Measurements from ENCODE around the gene DCC. TPM values are rescaled to one million over a fixed set of nuclear protein-coding genes. Genes with fewer than 3 reads are reported as not detected.

Gene DCC
- total RNA-seq, 1 donor from 2014 or later: not detected

- no peak overlapping the region for H3K4me3 ChIP-seq (ENCODE audit: low read depth, low read length)
- TF ChIP-seq, protein P1, sequence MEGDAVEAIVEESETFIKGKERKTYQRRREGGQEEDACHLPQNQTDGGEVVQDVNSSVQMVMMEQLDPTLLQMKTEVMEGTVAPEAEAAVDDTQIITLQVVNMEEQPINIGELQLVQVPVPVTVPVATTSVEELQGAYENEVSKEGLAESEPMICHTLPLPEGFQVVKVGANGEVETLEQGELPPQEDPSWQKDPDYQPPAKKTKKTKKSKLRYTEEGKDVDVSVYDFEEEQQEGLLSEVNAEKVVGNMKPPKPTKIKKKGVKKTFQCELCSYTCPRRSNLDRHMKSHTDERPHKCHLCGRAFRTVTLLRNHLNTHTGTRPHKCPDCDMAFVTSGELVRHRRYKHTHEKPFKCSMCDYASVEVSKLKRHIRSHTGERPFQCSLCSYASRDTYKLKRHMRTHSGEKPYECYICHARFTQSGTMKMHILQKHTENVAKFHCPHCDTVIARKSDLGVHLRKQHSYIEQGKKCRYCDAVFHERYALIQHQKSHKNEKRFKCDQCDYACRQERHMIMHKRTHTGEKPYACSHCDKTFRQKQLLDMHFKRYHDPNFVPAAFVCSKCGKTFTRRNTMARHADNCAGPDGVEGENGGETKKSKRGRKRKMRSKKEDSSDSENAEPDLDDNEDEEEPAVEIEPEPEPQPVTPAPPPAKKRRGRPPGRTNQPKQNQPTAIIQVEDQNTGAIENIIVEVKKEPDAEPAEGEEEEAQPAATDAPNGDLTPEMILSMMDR (conservative IDR thresholded peaks at IDR 0.05; ENCODE audit: low read depth, low read length): no peak
- DNase-seq (ENCODE audit: low read depth): no peak
Measured at GRCh38 chr18:52749542-52749941, 409.5 kb downstream of the DCC start.

DNA sequence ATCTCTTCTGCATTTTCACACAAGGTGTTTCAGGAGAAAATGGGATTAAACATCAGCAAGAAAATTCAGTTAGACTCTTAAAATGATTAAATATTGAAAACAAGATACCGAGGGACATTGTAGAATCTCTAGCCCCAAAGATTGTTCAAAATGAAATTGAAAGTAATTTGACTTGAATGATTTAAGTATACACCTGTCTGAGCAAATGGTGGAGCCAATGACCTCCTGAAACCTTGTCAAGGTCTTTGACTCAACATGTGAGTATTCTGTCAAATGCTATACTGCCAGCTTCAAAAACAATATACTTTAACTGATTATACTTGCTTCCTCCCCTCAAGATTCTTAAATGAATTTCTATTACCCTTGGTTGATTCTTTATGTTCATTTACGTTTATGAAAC lies 411.0 kb downstream of the DCC start:
- no peak overlapping the region for H3K4me3 ChIP-seq (ENCODE audit: low read depth, low read length)
- TF ChIP-seq, protein P1 (conservative IDR thresholded peaks at IDR 0.05; ENCODE audit: low read depth, low read length): no peak
- no peak for DNase-seq (ENCODE audit: low read depth)

DNA sequence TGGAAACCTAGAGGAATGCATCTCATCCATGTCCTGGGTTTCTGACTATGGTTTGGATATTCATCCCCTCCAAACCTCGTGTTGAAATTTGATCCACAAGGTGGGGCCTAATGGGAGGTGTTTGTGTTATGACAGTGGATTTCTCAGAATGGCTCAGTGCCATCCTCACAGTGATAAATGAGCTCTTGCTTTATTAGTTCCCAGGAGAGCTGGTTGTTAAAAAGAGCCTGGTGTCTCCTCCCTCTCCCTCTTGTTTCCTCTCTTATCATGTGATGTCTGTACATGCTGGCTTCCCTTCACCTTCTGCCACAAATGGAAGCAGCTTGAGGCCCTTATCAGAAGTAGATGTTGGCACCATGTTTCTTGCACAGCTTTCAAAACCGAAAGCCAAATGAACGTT lies 424.3 kb downstream of the DCC start:
- TF ChIP-seq, protein P1 (conservative IDR thresholded peaks at IDR 0.05; ENCODE audit: low read depth, low read length): no peak
- DNase-seq (ENCODE audit: low read depth): no peak
- H3K4me3 ChIP-seq (ENCODE audit: low read depth, low read length): no peak overlapping the region

DNA sequence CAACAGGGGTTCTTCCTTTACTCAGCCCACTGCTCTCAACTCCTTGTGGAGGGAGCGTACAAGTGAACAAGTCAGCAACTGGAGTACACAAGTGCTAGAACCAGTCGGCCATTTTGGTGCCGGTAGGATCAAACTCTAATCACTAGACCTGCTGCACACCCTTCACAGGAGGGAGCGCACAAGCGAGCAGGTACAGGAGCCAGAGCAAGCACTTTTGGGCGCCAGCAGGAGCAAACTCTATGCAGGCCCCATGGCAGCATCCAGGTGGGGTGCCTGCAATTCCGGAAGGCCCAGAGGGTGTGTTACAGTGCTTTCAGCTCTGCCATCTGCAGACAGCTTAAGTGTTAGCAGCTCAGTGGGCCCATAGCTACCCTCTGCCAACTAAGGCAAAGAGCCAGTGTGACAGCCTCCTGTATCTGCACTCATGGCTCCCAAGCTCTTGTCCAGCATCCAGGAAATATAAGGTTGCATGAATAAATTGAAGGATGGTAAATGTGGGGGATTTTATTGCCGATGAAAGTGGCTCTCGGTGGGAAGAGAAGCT lies 426.1 kb downstream of the DCC start:
- TF ChIP-seq, protein P1 (conservative IDR thresholded peaks at IDR 0.05; ENCODE audit: low read depth, low read length): no peak
- no peak for DNase-seq (ENCODE audit: low read depth)
- no peak overlapping the region for H3K4me3 ChIP-seq (ENCODE audit: low read depth, low read length)

DNA sequence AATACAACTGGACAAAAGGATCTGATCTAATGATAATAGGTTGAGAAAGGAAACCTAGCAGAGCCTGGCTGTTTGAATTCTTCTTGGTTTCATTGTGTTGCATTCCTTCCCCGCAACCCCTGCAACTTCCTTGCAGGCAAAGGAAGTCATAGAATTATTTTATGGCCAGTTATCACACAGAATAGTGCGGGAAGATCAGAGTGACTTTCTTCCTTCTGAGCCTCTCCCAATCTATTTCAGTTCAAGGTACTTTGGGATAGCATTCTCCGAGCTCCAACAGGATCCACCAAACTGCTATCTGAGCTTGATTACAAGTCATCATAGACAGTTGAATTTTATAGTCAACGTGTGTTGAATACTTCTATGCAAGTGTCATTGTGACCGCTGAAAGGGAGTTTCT lies 441.1 kb downstream of the DCC start:
- TF ChIP-seq, protein P1 (conservative IDR thresholded peaks at IDR 0.05; ENCODE audit: low read depth, low read length): no peak
- no peak overlapping the region for H3K4me3 ChIP-seq (ENCODE audit: low read depth, low read length)

GRCh38 chr18:52791321-52791720 lies 451.3 kb downstream of the DCC start:
- TF ChIP-seq, protein P1 (conservative IDR thresholded peaks at IDR 0.05; ENCODE audit: low read depth, low read length): no peak
- DNase-seq (ENCODE audit: low read depth): no peak
- no peak overlapping the region for H3K4me3 ChIP-seq (ENCODE audit: low read depth, low read length)

More for the DNA sequence above, 441.1 kb downstream of the DCC start:
- no peak for DNase-seq (ENCODE audit: low read depth)

DNA sequence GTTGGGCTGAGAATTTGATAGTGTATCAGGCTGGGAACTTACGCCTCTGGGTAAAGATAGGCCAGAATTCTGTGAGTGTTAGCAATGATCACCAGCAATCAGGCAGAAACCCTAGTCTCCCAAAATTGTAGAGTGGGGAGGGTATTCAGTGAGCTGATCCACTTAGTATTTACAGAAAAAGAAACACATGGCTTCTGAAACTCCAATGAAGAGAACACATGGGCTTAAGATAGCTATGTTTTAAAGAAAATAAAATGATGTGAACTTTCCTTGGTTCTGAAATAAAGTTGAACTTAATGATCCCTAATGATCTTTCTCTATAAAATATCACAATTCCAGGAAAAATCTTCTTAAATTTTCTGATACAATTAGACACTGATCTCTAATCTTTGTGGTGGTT lies 472.8 kb downstream of the DCC start:
- DNase-seq (ENCODE audit: low read depth): no peak
- H3K4me3 ChIP-seq (ENCODE audit: low read depth, low read length): no peak overlapping the region
- TF ChIP-seq, protein P1 (conservative IDR thresholded peaks at IDR 0.05; ENCODE audit: low read depth, low read length): no peak

Data from epithelial cell of proximal tubule (primary cell).